Measurements from ENCODE around the gene IFNLR1. TPM values are rescaled to one million over a fixed set of nuclear protein-coding genes. Genes with fewer than 3 reads are reported as not detected.

The IFNLR1 gene
- total and polyA plus RNA-seq, 4 donors, result 0.15 to 1.9 (median 0.32) TPM

DNA sequence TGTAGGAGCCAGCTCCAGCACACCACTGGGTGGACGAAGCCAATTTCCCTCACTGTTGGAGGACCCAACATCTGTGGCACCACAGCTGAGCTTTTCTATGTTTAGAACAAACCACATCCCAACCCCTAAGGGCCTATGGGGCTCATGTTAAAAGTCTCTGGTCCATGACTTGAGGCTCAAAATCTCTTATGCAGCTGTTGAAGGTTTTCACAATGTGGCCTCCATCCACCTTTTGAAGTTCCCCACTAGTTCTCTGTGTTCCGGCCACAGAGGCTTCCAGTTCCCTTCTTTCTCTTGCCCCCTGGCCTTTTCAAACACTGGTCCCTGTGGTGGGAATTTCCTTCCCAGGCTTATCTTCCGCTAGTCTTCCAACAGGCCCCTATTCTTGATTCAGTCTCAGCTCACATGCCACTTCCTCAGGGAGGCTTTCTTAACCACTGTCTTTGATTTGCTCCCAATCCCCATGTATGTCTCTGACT, 3.9 kb upstream of the IFNLR1 start:
- Histone ChIP-seq H3K27me3 (ENCODE audit: control insufficient read depth in 1 of 2, insufficient read depth in 2 of 2, low read length in 1 of 2) (no peaks in the 10 kb centered on the region), H3K4me3 (ENCODE audit: low read length in 2 of 2) (no peak overlapping the region), H3K27ac (ENCODE audit: low read depth in 1 of 2, low read length in 2 of 2) (no peak overlapping the region), H3K9me3 (ENCODE audit: control insufficient read depth, low read length) (no peaks in the 10 kb centered on the region), H3K36me3 (ENCODE audit: control insufficient read depth in 1 of 2, insufficient read depth in 2 of 2, low read length in 1 of 2) (no peaks in the 10 kb centered on the region), H3K4me1 (ENCODE audit: control insufficient read depth in 1 of 2, insufficient read depth in 2 of 2, low read length in 2 of 2) (no peaks in the 10 kb centered on the region)
- WGBS, 2 donors, result 93 to 96% methylated on average over 3 of the region's 3 CpGs
- intact Hi-C loops (cut with DNase I), result loop anchor here in 1 of 2 donors (10.0 kb wide), 1 partner anchor 444 kb away; no protein-coding TSS in a partner anchor
- ATAC-seq (ENCODE audit: low FRiP score) (no peak), DNase-seq (no peak)

DNA sequence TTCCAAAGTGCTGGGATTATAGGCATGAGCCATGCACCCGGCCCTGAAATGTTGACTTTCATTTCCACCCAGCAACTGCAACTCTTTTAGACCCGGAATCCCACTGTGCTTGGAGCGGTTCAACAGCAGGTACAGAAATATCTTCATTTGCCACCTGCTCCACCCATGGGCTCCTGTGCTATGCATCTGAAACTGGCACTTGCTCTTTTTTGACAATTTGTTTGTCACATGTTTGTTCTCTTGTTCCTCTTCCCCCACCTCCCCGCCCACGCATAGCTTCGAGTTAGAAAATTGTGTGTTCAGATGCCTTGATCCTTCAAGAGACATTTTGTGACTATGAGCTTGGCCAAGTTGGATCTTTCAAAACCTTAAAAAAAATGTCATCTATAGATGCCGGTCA, 2.4 kb upstream of the IFNLR1 start:
- Histone ChIP-seq H3K27me3 (ENCODE audit: control insufficient read depth in 1 of 2, insufficient read depth in 2 of 2, low read length in 1 of 2) (no peaks in the 10 kb centered on the region), H3K4me1 (ENCODE audit: control insufficient read depth in 1 of 2, insufficient read depth in 2 of 2, low read length in 2 of 2) (no peaks in the 10 kb centered on the region), H3K9me3 (ENCODE audit: control insufficient read depth, low read length) (no peaks in the 10 kb centered on the region), H3K27ac (ENCODE audit: low read depth in 1 of 2, low read length in 2 of 2) (no peak overlapping the region), H3K4me3 (ENCODE audit: low read length in 2 of 2) (no peak overlapping the region), H3K36me3 (ENCODE audit: control insufficient read depth in 1 of 2, insufficient read depth in 2 of 2, low read length in 1 of 2) (no peaks in the 10 kb centered on the region)
- DNase-seq (no peak), ATAC-seq (ENCODE audit: low FRiP score) (no peak)
- intact Hi-C loops (cut with DNase I), result no loop called here
- 85 to 90% methylated on average over 7 of the region's 7 CpGs for WGBS, 2 donors

DNA sequence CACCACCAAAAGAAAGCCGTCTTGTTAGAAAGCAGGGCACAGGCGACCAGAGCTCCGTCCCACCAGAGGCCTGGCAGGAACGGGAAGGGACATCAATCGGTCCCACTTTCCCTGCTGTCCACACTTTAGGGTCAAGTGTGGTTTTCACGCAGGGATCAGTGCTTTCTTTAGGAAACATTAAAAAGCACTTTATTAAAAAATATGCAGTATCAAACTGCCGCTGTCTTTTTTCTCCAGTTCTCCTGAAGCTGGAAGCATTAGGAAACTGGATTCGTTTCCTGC, 437 bp downstream of the IFNLR1 start:
- 23% methylated on average over 8 of the region's 8 CpGs for WGBS, 2 donors
- ATAC-seq (ENCODE audit: low FRiP score), result no peak
- Histone ChIP-seq H3K27ac (ENCODE audit: low read depth in 1 of 2, low read length in 2 of 2) (no peak overlapping the region), H3K4me3 (ENCODE audit: low read length in 2 of 2) (peak overlapping the region in 1 of 2 donors; percentile 30), H3K9me3 (ENCODE audit: control insufficient read depth, low read length) (no peaks in the 10 kb centered on the region), H3K27me3 (ENCODE audit: control insufficient read depth in 1 of 2, insufficient read depth in 2 of 2, low read length in 1 of 2) (no peaks in the 10 kb centered on the region), H3K36me3 (ENCODE audit: control insufficient read depth in 1 of 2, insufficient read depth in 2 of 2, low read length in 1 of 2) (no peaks in the 10 kb centered on the region), H3K4me1 (ENCODE audit: control insufficient read depth in 1 of 2, insufficient read depth in 2 of 2, low read length in 2 of 2) (no peaks in the 10 kb centered on the region)
- DNase-seq, result no peak
- intact Hi-C loops (cut with DNase I), result no loop called here

DNA sequence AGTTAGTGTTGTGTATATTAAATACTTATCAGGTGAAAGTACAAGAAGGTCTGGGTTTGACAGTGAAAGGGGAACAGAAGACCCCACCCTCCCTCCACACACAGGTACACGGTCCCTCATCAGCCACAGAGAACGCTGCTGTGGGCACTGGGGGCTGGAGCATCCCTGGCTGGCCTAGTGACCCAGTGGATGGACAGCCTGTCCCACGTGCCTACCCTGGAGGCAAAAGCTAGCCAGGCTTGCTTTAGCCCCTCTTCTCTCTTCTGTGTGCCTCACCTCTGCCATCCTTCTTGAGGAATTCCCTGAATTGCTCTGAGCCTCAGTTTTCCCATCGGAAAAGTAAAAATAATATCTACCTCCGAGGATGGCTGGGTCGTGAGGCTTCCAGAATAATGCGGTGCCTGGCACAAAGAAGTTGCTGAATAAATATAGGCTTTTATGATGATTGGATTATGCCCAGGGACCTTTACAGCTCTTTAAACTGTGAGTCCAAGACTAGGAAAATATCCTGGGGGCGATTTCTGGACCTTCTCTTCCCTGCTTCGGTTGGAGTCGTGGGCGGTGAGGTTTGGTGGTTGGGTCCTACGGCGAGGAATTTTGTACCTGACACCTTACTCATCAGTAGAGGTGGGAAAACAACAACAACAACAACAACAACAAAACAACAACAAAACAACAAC, 918 bp downstream of the IFNLR1 start:
- no peaks in the 10 kb centered on the region for H3K9me3 ChIP-seq (ENCODE audit: control insufficient read depth, low read length)
- H3K27me3 ChIP-seq (ENCODE audit: control insufficient read depth in 1 of 2, insufficient read depth in 2 of 2, low read length in 1 of 2), result no peaks in the 10 kb centered on the region
- 37 to 47% methylated on average over 13 of the region's 13 CpGs for WGBS, 2 donors
- ATAC-seq (ENCODE audit: low FRiP score) (no peak), DNase-seq (no peak)
- H3K36me3 ChIP-seq (ENCODE audit: control insufficient read depth in 1 of 2, insufficient read depth in 2 of 2, low read length in 1 of 2), result no peaks in the 10 kb centered on the region
- intact Hi-C loops (cut with DNase I), result no loop called here
- H3K4me3 ChIP-seq (ENCODE audit: low read length in 2 of 2), result no peak overlapping the region
- H3K4me1 ChIP-seq (ENCODE audit: control insufficient read depth in 1 of 2, insufficient read depth in 2 of 2, low read length in 2 of 2), result no peaks in the 10 kb centered on the region
- no peak overlapping the region for H3K27ac ChIP-seq (ENCODE audit: low read depth in 1 of 2, low read length in 2 of 2)

DNA sequence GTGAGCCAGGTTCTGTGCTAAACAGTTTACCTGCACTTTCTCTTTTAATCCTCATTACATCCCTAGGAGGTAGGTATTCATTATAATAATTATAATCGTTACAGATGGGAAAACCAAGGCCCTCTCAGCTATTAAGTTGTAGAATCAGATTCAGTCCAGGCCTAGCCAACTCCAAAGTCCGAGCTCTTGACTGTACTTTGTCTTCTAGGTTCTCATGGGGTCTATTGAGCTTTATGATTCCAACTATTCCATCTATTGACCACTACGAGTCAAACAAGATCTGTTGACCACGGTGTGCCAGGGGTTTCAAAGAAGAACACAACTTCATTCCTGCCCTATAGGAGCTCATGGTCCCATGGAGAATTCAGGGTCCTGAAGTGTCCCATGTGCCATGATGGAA, 2.0 kb downstream of the IFNLR1 start:
- Histone ChIP-seq H3K27ac (ENCODE audit: low read depth in 1 of 2, low read length in 2 of 2) (no peak overlapping the region), H3K4me3 (ENCODE audit: low read length in 2 of 2) (no peak overlapping the region), H3K4me1 (ENCODE audit: control insufficient read depth in 1 of 2, insufficient read depth in 2 of 2, low read length in 2 of 2) (no peaks in the 10 kb centered on the region), H3K9me3 (ENCODE audit: control insufficient read depth, low read length) (no peaks in the 10 kb centered on the region), H3K36me3 (ENCODE audit: control insufficient read depth in 1 of 2, insufficient read depth in 2 of 2, low read length in 1 of 2) (no peaks in the 10 kb centered on the region), H3K27me3 (ENCODE audit: control insufficient read depth in 1 of 2, insufficient read depth in 2 of 2, low read length in 1 of 2) (peaks cover 0 to 1% of the 10 kb centered on the region in 2 donors)
- DNase-seq (no peak), ATAC-seq (ENCODE audit: low FRiP score) (no peak)
- intact Hi-C loops (cut with DNase I), result no loop called here
- WGBS, 2 donors, result 72 to 74% methylated on average over 4 of the region's 4 CpGs

DNA sequence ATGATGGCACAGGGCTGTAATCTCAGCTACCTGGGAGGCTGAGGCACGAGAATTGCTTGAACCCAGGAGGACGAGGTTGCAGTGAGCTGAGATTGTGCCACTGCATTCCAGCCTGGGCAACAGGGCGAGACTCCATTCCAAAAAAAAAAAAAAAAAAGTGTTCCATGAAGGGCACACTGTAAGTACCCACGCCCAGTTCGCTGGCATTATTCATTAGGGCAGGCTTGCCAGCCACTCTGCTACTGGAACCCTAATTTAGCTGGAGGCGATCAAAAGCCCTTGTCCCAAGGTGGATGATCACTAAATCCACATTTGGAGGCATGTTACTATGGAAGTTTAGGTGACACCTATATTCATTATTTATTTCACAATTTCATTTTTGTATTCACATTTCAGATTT, 5.0 kb downstream of the IFNLR1 start:
- no peak overlapping the region for H3K27ac ChIP-seq (ENCODE audit: low read depth in 1 of 2, low read length in 2 of 2)
- intact Hi-C loops (cut with DNase I), result no loop called here
- ATAC-seq (ENCODE audit: low FRiP score) (no peak), DNase-seq (no peak)
- no peaks in the 10 kb centered on the region for H3K4me1 ChIP-seq (ENCODE audit: control insufficient read depth in 1 of 2, insufficient read depth in 2 of 2, low read length in 2 of 2)
- no peaks in the 10 kb centered on the region for H3K9me3 ChIP-seq (ENCODE audit: control insufficient read depth, low read length)
- no peak overlapping the region for H3K4me3 ChIP-seq (ENCODE audit: low read length in 2 of 2)
- WGBS, 2 donors, result 59% methylated on average over 6 of the region's 6 CpGs
- no peaks in the 10 kb centered on the region for H3K36me3 ChIP-seq (ENCODE audit: control insufficient read depth in 1 of 2, insufficient read depth in 2 of 2, low read length in 1 of 2)
- H3K27me3 ChIP-seq (ENCODE audit: control insufficient read depth in 1 of 2, insufficient read depth in 2 of 2, low read length in 1 of 2), result peaks cover 0 to 1% of the 10 kb centered on the region in 2 donors

DNA sequence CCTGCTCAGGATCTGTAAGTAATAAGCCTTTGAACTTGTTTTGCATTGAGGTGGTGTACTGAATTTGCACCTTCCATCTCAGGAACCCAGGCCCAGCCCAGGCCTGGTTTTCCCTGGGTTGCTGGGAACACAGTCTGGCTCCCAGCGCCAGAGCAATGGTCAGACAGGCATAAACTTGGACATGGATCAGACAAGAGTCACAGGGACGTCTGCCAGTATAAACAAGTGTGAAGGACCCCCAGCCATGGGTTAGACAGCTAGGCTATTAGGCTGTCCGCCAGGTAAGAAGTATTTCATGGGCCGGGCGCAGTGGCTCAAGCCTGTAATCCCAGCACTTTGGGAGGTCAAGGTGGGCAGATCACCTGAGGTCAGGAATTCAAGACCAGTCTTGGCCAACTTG, 5.5 kb downstream of the IFNLR1 start:
- Histone ChIP-seq H3K27me3 (ENCODE audit: control insufficient read depth in 1 of 2, insufficient read depth in 2 of 2, low read length in 1 of 2) (peaks cover 0 to 1% of the 10 kb centered on the region in 2 donors), H3K27ac (ENCODE audit: low read depth in 1 of 2, low read length in 2 of 2) (no peak overlapping the region), H3K36me3 (ENCODE audit: control insufficient read depth in 1 of 2, insufficient read depth in 2 of 2, low read length in 1 of 2) (no peaks in the 10 kb centered on the region), H3K4me3 (ENCODE audit: low read length in 2 of 2) (no peak overlapping the region), H3K9me3 (ENCODE audit: control insufficient read depth, low read length) (no peaks in the 10 kb centered on the region), H3K4me1 (ENCODE audit: control insufficient read depth in 1 of 2, insufficient read depth in 2 of 2, low read length in 2 of 2) (no peaks in the 10 kb centered on the region)
- WGBS, 2 donors, result 63 to 73% methylated on average over 5 of the region's 5 CpGs
- intact Hi-C loops (cut with DNase I), result no loop called here
- ATAC-seq (ENCODE audit: low FRiP score) (no peak), DNase-seq (peak in 1 of 2 donors; percentile 33)

DNA sequence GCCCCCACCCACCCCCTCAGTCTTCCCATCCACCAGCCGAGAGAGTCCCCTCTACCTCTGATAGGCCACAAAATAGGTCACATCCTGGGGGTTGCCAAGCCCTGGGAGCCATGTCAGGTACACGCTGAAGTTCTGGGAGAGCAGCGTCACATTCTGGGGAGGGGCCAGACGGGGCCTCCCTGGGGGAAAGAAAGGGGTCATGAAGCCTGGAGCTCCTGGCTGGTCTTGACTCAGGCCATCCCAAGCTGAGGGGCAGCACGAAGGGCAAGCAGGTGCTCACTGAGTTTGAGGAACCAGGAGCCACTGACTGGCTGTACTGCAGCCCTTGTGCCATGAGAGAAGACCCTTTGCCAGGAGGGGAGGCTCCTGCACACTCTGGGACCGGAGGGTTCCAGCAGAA, 6.4 kb downstream of the IFNLR1 start:
- WGBS, 2 donors, result 86 to 89% methylated on average over 6 of the region's 6 CpGs
- no peak for ATAC-seq (ENCODE audit: low FRiP score)
- H3K4me1 ChIP-seq (ENCODE audit: control insufficient read depth in 1 of 2, insufficient read depth in 2 of 2, low read length in 2 of 2), result no peaks in the 10 kb centered on the region
- intact Hi-C loops (cut with DNase I), result no loop called here
- DNase-seq, result peak in 1 of 2 donors; percentile 60
- no peak overlapping the region for H3K4me3 ChIP-seq (ENCODE audit: low read length in 2 of 2)
- H3K36me3 ChIP-seq (ENCODE audit: control insufficient read depth in 1 of 2, insufficient read depth in 2 of 2, low read length in 1 of 2), result no peaks in the 10 kb centered on the region
- H3K9me3 ChIP-seq (ENCODE audit: control insufficient read depth, low read length), result no peaks in the 10 kb centered on the region
- H3K27me3 ChIP-seq (ENCODE audit: control insufficient read depth in 1 of 2, insufficient read depth in 2 of 2, low read length in 1 of 2), result peaks cover 0 to 1% of the 10 kb centered on the region in 2 donors
- H3K27ac ChIP-seq (ENCODE audit: low read depth in 1 of 2, low read length in 2 of 2), result no peak overlapping the region

DNA sequence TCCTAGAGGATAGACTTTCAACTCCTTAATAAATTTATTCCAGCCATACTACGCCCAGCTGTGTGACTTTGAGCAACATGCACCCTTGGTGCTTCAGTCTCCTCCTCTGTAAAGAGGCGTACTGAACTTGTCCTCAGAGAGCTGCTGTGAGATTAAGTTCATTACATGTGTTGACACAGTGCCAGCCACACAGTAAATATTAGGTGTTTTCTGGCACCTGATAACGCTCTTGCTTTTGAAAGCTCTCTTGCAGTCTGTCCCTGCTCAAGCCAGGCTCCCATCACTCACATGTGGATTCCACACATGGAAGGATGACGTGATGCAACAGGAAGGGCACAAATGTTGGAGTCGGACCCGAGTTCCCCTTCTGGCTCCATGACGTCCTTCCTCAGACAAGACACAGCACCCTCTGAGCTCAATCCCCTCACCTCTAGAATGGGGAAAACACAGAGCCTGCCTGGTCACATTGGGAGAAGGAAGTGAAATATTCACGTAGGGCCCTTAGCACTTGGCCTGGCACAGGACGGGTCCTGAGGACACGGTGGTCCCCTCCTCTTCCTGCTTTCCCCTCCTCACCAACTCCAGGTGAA, 7.7 kb downstream of the IFNLR1 start:
- no peaks in the 10 kb centered on the region for H3K36me3 ChIP-seq (ENCODE audit: control insufficient read depth in 1 of 2, insufficient read depth in 2 of 2, low read length in 1 of 2)
- H3K9me3 ChIP-seq (ENCODE audit: control insufficient read depth, low read length), result no peaks in the 10 kb centered on the region
- H3K4me1 ChIP-seq (ENCODE audit: control insufficient read depth in 1 of 2, insufficient read depth in 2 of 2, low read length in 2 of 2), result no peaks in the 10 kb centered on the region
- H3K27ac ChIP-seq (ENCODE audit: low read depth in 1 of 2, low read length in 2 of 2), result no peak overlapping the region
- WGBS, 2 donors, result 82 to 84% methylated on average over 10 of the region's 10 CpGs
- no peak for ATAC-seq (ENCODE audit: low FRiP score)
- intact Hi-C loops (cut with DNase I), result no loop called here
- peaks cover 0 to 1% of the 10 kb centered on the region in 2 donors for H3K27me3 ChIP-seq (ENCODE audit: control insufficient read depth in 1 of 2, insufficient read depth in 2 of 2, low read length in 1 of 2)
- DNase-seq, result no peak
- H3K4me3 ChIP-seq (ENCODE audit: low read length in 2 of 2), result no peak overlapping the region
